Astrocyte (in vitro differentiated cells and primary cell): ENCODE results near the gene SOBP. TPM values are rescaled to one million over a fixed set of nuclear protein-coding genes. Genes with fewer than 3 reads are reported as not detected.

ENCODE experiments used
- DNase-seq: peaks from one replicate; pipeline ENCODE4 v3.0.0-alpha.2; 2010; ENCODE audit warnings: low read depth
- FAIRE-seq: peaks from 2 replicates; lab custom pipeline; 2011; peaks lifted over from hg19 to GRCh38; lab: Jason Lieb, UNC
- H2AFZ ChIP-seq: 2 replicates; pipeline ENCODE4 v1.6.0; 2012; ENCODE audit warnings: low read depth, low read length, inconsistent platforms
- H3K27ac ChIP-seq: 2 replicates; pipeline ENCODE4 v1.5.1; 2011; ENCODE audit warnings: low read depth, low read length, inconsistent platforms
- H3K27me3 ChIP-seq: 2 replicates; pipeline ENCODE4 v1.6.0; 2011; ENCODE audit warnings: low read length, inconsistent platforms; ENCODE audit not compliant: insufficient read depth
- H3K36me3 ChIP-seq: 2 replicates; pipeline ENCODE4 v1.5.1; 2011; ENCODE audit warnings: low read length, inconsistent platforms; ENCODE audit not compliant: insufficient read depth
- H3K4me1 ChIP-seq: 2 replicates; pipeline ENCODE4 v1.5.1; 2011; ENCODE audit warnings: low read length, inconsistent platforms; ENCODE audit not compliant: insufficient read depth
- H3K4me2 ChIP-seq: 2 replicates; pipeline ENCODE4 v1.6.0; 2012; ENCODE audit warnings: low read length, inconsistent platforms
- H3K4me3 ChIP-seq: 2 replicates; pipeline ENCODE4 v1.5.1; 2011; ENCODE audit warnings: low read depth, mild to moderate bottlenecking, low read length, inconsistent platforms; ENCODE audit not compliant: insufficient read depth
- H3K79me2 ChIP-seq: 2 replicates; pipeline ENCODE4 v1.6.0; 2012; ENCODE audit warnings: mild to moderate bottlenecking, low read length, inconsistent platforms; ENCODE audit not compliant: insufficient read depth
- H3K9ac ChIP-seq: 2 replicates; pipeline ENCODE4 v1.6.0; 2012; ENCODE audit warnings: mild to moderate bottlenecking, low read length, inconsistent platforms
- H3K9me3 ChIP-seq: 2 replicates; pipeline ENCODE4 v1.5.1; 2012; ENCODE audit warnings: low read depth, mild to moderate bottlenecking, low read length, inconsistent platforms; ENCODE audit not compliant: insufficient read depth
- H4K20me1 ChIP-seq: 2 replicates; pipeline ENCODE4 v1.6.0; 2012; ENCODE audit warnings: low read length, inconsistent platforms; ENCODE audit not compliant: insufficient read depth
- H3K27ac Mint-ChIP-seq: one replicate; pipeline ENCODE4 v1.8.0; 2021; ENCODE audit warnings: mild to moderate bottlenecking, mixed read lengths; ENCODE audit not compliant: unreplicated experiment
- H3K27me3 Mint-ChIP-seq: one replicate; pipeline ENCODE4 v1.8.0; 2021; ENCODE audit warnings: low read depth, mixed read lengths; ENCODE audit not compliant: unreplicated experiment
- H3K36me3 Mint-ChIP-seq: one replicate; pipeline ENCODE4 v1.8.0; 2021; ENCODE audit warnings: low read depth, mixed read lengths; ENCODE audit not compliant: unreplicated experiment
- H3K4me1 Mint-ChIP-seq: one replicate; pipeline ENCODE4 v1.8.0; 2021; ENCODE audit warnings: low read depth, mixed read lengths; ENCODE audit not compliant: unreplicated experiment
- H3K4me3 Mint-ChIP-seq: one replicate; pipeline ENCODE4 v1.8.0; 2021; ENCODE audit warnings: mild to moderate bottlenecking, moderate library complexity, mixed read lengths; ENCODE audit not compliant: unreplicated experiment
- H3K9me3 Mint-ChIP-seq: one replicate; pipeline ENCODE4 v1.8.0; 2021; ENCODE audit warnings: mild to moderate bottlenecking, mixed read lengths; ENCODE audit not compliant: unreplicated experiment
- CTCF ChIP-seq: IDR thresholded peaks from 2 replicates; pipeline ENCODE4 v1.5.1; 2011; ENCODE audit warnings: low read depth, mild to moderate bottlenecking, inconsistent platforms, low read length, moderate library complexity; ENCODE audit not compliant: insufficient read depth
- EZH2 ChIP-seq: IDR thresholded peaks from 2 replicates; pipeline ENCODE4 v1.6.1; 2012; ENCODE audit warnings: mild to moderate bottlenecking, low read length, inconsistent platforms; ENCODE audit not compliant: insufficient read depth
- total RNA-seq: library from RNA; stranded (reverse); gene quantifications from 2 replicates; pipeline ENCODE4 v1.2.1, GENCODE V29; 2021

The SOBP gene
- total RNA-seq, 1 donor from 2014 or later = 4.7 TPM

GRCh38 chr6:107510108-107510507 is 20.2 kb downstream of the SOBP start:
- Histone ChIP-seq H3K4me1 (no peaks in the 10 kb centered on the region), H3K4me3 (no peak overlapping the region), H3K4me2 (no peak overlapping the region), H2AFZ (no peak overlapping the region), H3K27ac (no peak overlapping the region), H3K79me2 (no peaks in the 10 kb centered on the region), H3K36me3 (no peaks in the 10 kb centered on the region), H4K20me1 (no peaks in the 10 kb centered on the region), H3K9me3 (no peaks in the 10 kb centered on the region), H3K27me3 (no peaks in the 10 kb centered on the region), H3K9ac (no peak overlapping the region)
- H3K4me3 Mint-ChIP-seq = no peak overlapping the region
- H3K4me1 Mint-ChIP-seq = peaks cover 8% of the 10 kb centered on the region
- no peaks in the 10 kb centered on the region for H3K36me3 Mint-ChIP-seq
- H3K27me3 Mint-ChIP-seq = no peaks in the 10 kb centered on the region
- no peak overlapping the region for H3K27ac Mint-ChIP-seq
- no peak for DNase-seq
- TF ChIP-seq CTCF = no peak
- TF ChIP-seq EZH2 = no peak
- H3K9me3 Mint-ChIP-seq = no peaks in the 10 kb centered on the region
- FAIRE-seq = no peak

GRCh38 chr6:107511511-107511993 is 21.6 kb downstream of the SOBP start:
- no peak overlapping the region for H3K27ac ChIP-seq

More at GRCh38 chr6:107511511-107511993, 21.6 kb downstream of the SOBP start:
- H3K27me3 ChIP-seq = no peaks in the 10 kb centered on the region
- peaks cover 8% of the 10 kb centered on the region for H3K4me1 Mint-ChIP-seq
- H3K9me3 Mint-ChIP-seq = no peaks in the 10 kb centered on the region
- no peak overlapping the region for H3K4me3 Mint-ChIP-seq
- no peak for DNase-seq
- no peak overlapping the region for H3K4me2 ChIP-seq
- H3K36me3 Mint-ChIP-seq = no peaks in the 10 kb centered on the region
- FAIRE-seq = no peak
- TF ChIP-seq EZH2 = no peak
- no peak for TF ChIP-seq CTCF
- no peaks in the 10 kb centered on the region for H3K27me3 Mint-ChIP-seq
- no peaks in the 10 kb centered on the region for H3K79me2 ChIP-seq
- H4K20me1 ChIP-seq = no peaks in the 10 kb centered on the region
- H3K4me3 ChIP-seq = no peak overlapping the region
- no peak overlapping the region for H2AFZ ChIP-seq
- H3K27ac Mint-ChIP-seq = no peak overlapping the region
- no peaks in the 10 kb centered on the region for H3K36me3 ChIP-seq
- no peaks in the 10 kb centered on the region for H3K9me3 ChIP-seq
- H3K9ac ChIP-seq = no peak overlapping the region
- no peaks in the 10 kb centered on the region for H3K4me1 ChIP-seq
